Measurements from ENCODE around the gene FBXO45. TPM values are rescaled to one million over a fixed set of nuclear protein-coding genes. Genes with fewer than 3 reads are reported as not detected.
A peak's percentile ranks its signal among the peaks of the same experiment; 100 is the strongest.

Gene FBXO45
- total and polyA plus RNA-seq, 2 donors (not counting 1 experiment from before 2014, with no cell fraction given): 6.9 to 10.6 TPM

DNA sequence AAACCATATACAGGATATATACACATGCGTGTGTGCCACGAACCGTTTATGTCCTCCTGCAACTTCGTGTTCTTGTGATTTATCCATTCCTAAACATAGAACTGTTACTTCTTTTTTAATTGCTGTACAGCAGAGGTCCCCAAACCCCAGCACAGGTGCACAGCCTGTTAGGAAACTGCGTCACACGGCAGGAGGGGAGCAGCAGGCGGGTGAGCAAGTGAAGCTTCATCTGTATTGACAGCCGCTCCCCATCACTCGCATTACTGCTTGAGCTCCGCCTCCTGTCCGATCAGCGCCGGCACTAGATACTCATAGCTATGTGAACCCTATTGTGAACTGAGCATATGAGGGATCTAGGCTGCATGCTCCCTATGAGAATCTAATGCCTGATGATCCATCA is 36.1 kb downstream of the FBXO45 start:
- Histone ChIP-seq H3K9me3 (ENCODE audit: control insufficient read depth, insufficient read depth, low read depth, low read length) (no peaks in the 10 kb centered on the region), H3K9ac (ENCODE audit: insufficient read depth, low read length) (no peak overlapping the region), H3K27me3 (ENCODE audit: control insufficient read depth, insufficient read depth, low read length) (peaks cover 4% of the 10 kb centered on the region), H3K4me1 (ENCODE audit: control insufficient read depth, extremely low read depth, insufficient read depth, low read length) (no peaks in the 10 kb centered on the region), H3K36me3 (ENCODE audit: control insufficient read depth, insufficient read depth, low read length) (no peaks in the 10 kb centered on the region), H3K4me3 (replicated peaks in 1 of 4; ENCODE audit: control extremely low read depth in 1 of 4, insufficient read depth in 1 of 4, low read depth in 3 of 4, low read length in 4 of 4) (no peak overlapping the region), H3K79me2 (ENCODE audit: control insufficient read depth, insufficient read depth, low read length) (no peaks in the 10 kb centered on the region), H2AFZ (ENCODE audit: low read length) (no peak overlapping the region), H3K27ac (ENCODE audit: insufficient read depth, low read length) (no peak overlapping the region), H4K20me1 (ENCODE audit: control insufficient read depth, extremely low read depth, insufficient read depth, low read length) (no peaks in the 10 kb centered on the region), H3K4me2 (ENCODE audit: extremely low read depth, insufficient read depth, low read length) (no peak overlapping the region)
- DNase-seq (ENCODE audit: low read depth in 2 of 2): no peak
- TF ChIP-seq, protein P1, sequence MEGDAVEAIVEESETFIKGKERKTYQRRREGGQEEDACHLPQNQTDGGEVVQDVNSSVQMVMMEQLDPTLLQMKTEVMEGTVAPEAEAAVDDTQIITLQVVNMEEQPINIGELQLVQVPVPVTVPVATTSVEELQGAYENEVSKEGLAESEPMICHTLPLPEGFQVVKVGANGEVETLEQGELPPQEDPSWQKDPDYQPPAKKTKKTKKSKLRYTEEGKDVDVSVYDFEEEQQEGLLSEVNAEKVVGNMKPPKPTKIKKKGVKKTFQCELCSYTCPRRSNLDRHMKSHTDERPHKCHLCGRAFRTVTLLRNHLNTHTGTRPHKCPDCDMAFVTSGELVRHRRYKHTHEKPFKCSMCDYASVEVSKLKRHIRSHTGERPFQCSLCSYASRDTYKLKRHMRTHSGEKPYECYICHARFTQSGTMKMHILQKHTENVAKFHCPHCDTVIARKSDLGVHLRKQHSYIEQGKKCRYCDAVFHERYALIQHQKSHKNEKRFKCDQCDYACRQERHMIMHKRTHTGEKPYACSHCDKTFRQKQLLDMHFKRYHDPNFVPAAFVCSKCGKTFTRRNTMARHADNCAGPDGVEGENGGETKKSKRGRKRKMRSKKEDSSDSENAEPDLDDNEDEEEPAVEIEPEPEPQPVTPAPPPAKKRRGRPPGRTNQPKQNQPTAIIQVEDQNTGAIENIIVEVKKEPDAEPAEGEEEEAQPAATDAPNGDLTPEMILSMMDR (conservative IDR thresholded peaks at IDR 0.05 in 1 of 2, IDR thresholded peaks at IDR 0.05 in 1 of 2; ENCODE audit: low read depth in 1 of 2, low read length in 2 of 2): no peak
- TF ChIP-seq EZH2 (IDR thresholded peaks at IDR 0.05; ENCODE audit: low read length, missing control alignments): no peak

DNA sequence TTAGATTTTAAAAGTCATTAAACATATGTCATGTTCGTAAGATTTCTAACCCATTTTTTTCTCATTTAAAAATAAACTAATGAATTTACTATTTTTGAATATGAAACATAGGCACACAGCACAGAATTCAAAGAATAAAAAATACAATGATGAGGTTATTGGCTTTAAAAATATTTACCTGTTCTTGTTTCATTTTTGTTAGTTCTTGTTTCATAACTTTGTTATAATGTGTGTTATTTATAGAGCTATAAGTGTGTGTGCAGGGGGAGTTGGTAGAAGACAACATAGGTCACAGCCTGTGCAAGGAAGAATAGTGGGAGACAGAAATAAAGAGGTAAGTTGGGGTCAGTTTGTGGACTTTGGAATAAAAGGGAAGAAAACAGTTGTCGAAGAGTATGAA is 40.2 kb downstream of the FBXO45 start:
- no peak overlapping the region for H3K9ac ChIP-seq (ENCODE audit: insufficient read depth, low read length)
- no peaks in the 10 kb centered on the region for H3K9me3 ChIP-seq (ENCODE audit: control insufficient read depth, insufficient read depth, low read depth, low read length)
- H3K4me1 ChIP-seq (ENCODE audit: control insufficient read depth, extremely low read depth, insufficient read depth, low read length): no peaks in the 10 kb centered on the region
- no peak overlapping the region for H3K4me3 ChIP-seq (replicated peaks in 1 of 4; ENCODE audit: control extremely low read depth in 1 of 4, insufficient read depth in 1 of 4, low read depth in 3 of 4, low read length in 4 of 4)
- no peak overlapping the region for H3K4me2 ChIP-seq (ENCODE audit: extremely low read depth, insufficient read depth, low read length)
- no peaks in the 10 kb centered on the region for H4K20me1 ChIP-seq (ENCODE audit: control insufficient read depth, extremely low read depth, insufficient read depth, low read length)
- H3K36me3 ChIP-seq (ENCODE audit: control insufficient read depth, insufficient read depth, low read length): no peaks in the 10 kb centered on the region
- no peak overlapping the region for H2AFZ ChIP-seq (ENCODE audit: low read length)
- H3K79me2 ChIP-seq (ENCODE audit: control insufficient read depth, insufficient read depth, low read length): no peaks in the 10 kb centered on the region
- no peak for DNase-seq (ENCODE audit: low read depth in 2 of 2)
- peaks cover 4% of the 10 kb centered on the region for H3K27me3 ChIP-seq (ENCODE audit: control insufficient read depth, insufficient read depth, low read length)
- TF ChIP-seq, protein P1 (conservative IDR thresholded peaks at IDR 0.05 in 1 of 2, IDR thresholded peaks at IDR 0.05 in 1 of 2; ENCODE audit: low read depth in 1 of 2, low read length in 2 of 2): no peak
- TF ChIP-seq EZH2 (IDR thresholded peaks at IDR 0.05; ENCODE audit: low read length, missing control alignments): no peak
- no peak overlapping the region for H3K27ac ChIP-seq (ENCODE audit: insufficient read depth, low read length)

DNA sequence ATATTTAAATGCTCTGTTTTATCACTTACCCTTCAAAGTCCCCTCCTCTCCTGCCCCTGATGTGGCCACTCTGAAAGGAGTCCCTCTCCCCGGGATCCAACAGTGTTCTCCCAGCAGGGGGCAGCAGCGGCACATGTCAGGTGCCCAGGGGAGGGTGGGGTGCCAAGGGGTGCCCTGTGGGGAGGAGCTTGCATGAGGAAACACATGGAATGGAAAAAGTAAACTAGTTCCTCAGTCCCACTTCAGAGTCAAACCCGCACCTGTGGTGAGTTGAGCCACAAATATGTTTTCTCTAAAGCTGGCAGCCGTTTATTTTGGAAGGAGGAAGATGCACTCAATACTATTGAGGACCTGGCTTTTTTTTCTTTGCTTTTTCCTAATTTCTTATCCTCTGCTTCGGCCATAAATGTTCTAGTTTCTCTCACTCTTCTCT is 40.9 kb downstream of the FBXO45 start:
- TF ChIP-seq, protein P1 (conservative IDR thresholded peaks at IDR 0.05 in 1 of 2, IDR thresholded peaks at IDR 0.05 in 1 of 2; ENCODE audit: low read depth in 1 of 2, low read length in 2 of 2): peak; percentile 74 to 79
- TF ChIP-seq EZH2 (IDR thresholded peaks at IDR 0.05; ENCODE audit: low read length, missing control alignments): no peak

More for the DNA sequence above, 40.9 kb downstream of the FBXO45 start:
- Histone ChIP-seq H3K4me1 (ENCODE audit: control insufficient read depth, extremely low read depth, insufficient read depth, low read length) (no peaks in the 10 kb centered on the region), H3K79me2 (ENCODE audit: control insufficient read depth, insufficient read depth, low read length) (no peaks in the 10 kb centered on the region), H3K9ac (ENCODE audit: insufficient read depth, low read length) (no peak overlapping the region), H3K4me3 (replicated peaks in 1 of 4; ENCODE audit: control extremely low read depth in 1 of 4, insufficient read depth in 1 of 4, low read depth in 3 of 4, low read length in 4 of 4) (no peak overlapping the region), H3K4me2 (ENCODE audit: extremely low read depth, insufficient read depth, low read length) (no peak overlapping the region), H3K36me3 (ENCODE audit: control insufficient read depth, insufficient read depth, low read length) (no peaks in the 10 kb centered on the region), H3K27me3 (ENCODE audit: control insufficient read depth, insufficient read depth, low read length) (peaks cover 4% of the 10 kb centered on the region), H4K20me1 (ENCODE audit: control insufficient read depth, extremely low read depth, insufficient read depth, low read length) (no peaks in the 10 kb centered on the region), H3K27ac (ENCODE audit: insufficient read depth, low read length) (no peak overlapping the region), H2AFZ (ENCODE audit: low read length) (no peak overlapping the region), H3K9me3 (ENCODE audit: control insufficient read depth, insufficient read depth, low read depth, low read length) (no peaks in the 10 kb centered on the region)
- DNase-seq (ENCODE audit: low read depth in 2 of 2): peak; percentile 63 to 79
